GM19328 (cell line): ENCODE results near the gene RNPEPL1.

Experiments
- ATAC-seq: cut with Tn5 transposase; IDR thresholded peaks from one replicate; pipeline ENCODE4 v1.9.1; 2021; ENCODE audit warnings: mild to moderate bottlenecking, moderate library complexity; ENCODE audit not compliant: unreplicated experiment

Gene RNPEPL1

GRCh38 chr2:240575101-240575965 is 7.0 kb downstream of the RNPEPL1 start:
- ATAC-seq, result no peak

- no peak for ATAC-seq
These were observed 7.8 kb downstream of the RNPEPL1 start for GRCh38 chr2:240576036-240576435.

- ATAC-seq, result no peak
These were observed 8.3 kb downstream of the RNPEPL1 start for GRCh38 chr2:240576436-240577205.

- no peak for ATAC-seq
These were observed 9.2 kb downstream of the RNPEPL1 start for GRCh38 chr2:240577281-240578109.

GRCh38 chr2:240578110-240578450 is 9.8 kb downstream of the RNPEPL1 start:
- ATAC-seq, result no peak

- ATAC-seq, result no peak
These were observed 10.2 kb downstream of the RNPEPL1 start for GRCh38 chr2:240578488-240578887.

- no peak for ATAC-seq
These were observed 10.9 kb downstream of the RNPEPL1 start for GRCh38 chr2:240579071-240579762.

GRCh38 chr2:240579771-240580614 is 11.7 kb downstream of the RNPEPL1 start:
- no peak for ATAC-seq

GRCh38 chr2:240581811-240582210 is 13.5 kb downstream of the RNPEPL1 start:
- ATAC-seq, result no peak

GRCh38 chr2:240582781-240583180 is 14.5 kb downstream of the RNPEPL1 start:
- ATAC-seq, result no peak

GRCh38 chr2:240583774-240584173 is 15.5 kb downstream of the RNPEPL1 start:
- no peak for ATAC-seq

- ATAC-seq, result peak; percentile 56
These were observed 16.3 kb downstream of the RNPEPL1 start for GRCh38 chr2:240584486-240585031.

GRCh38 chr2:240585101-240585500 is 16.8 kb downstream of the RNPEPL1 start:
- ATAC-seq, result no peak

- no peak for ATAC-seq
These were observed 17.5 kb downstream of the RNPEPL1 start for GRCh38 chr2:240585681-240586197.

- ATAC-seq, result peak; percentile 53
These were observed 18.1 kb downstream of the RNPEPL1 start, which contains the start of gene CAPN10 for GRCh38 chr2:240586198-240586918. Gene CAPN10 (plus strand): TSS chr2:240586734. CDS start chr2:240586912, 178 bp downstream.

- no peak for ATAC-seq
These were observed 18.9 kb downstream of the RNPEPL1 start for GRCh38 chr2:240586919-240587800.

- no peak for ATAC-seq
These were observed 19.8 kb downstream of the RNPEPL1 start for GRCh38 chr2:240588006-240588655.
